HG02798 (cell line): Measurements from ENCODE around the gene SLC26A1.

Experiments used
- ATAC-seq: cut with Tn5 transposase; IDR thresholded peaks from one replicate; pipeline ENCODE4 v1.9.1; 2021; ENCODE audit warnings: mild to moderate bottlenecking; ENCODE audit not compliant: unreplicated experiment, poor library complexity

SLC26A1 gene

GRCh38 chr4:993111-994029 lies at the start of gene SLC26A1:
TSS of gene SLC26A1 (minus strand) at chr4:993404. CDS start at chr4:991703, 1,701 bp downstream.
- ATAC-seq, result no peak

- no peak for ATAC-seq
These were observed 49.3 kb upstream of the SLC26A1 start for GRCh38 chr4:1042352-1043055.

- no peak for ATAC-seq
These were observed 48.7 kb upstream of the SLC26A1 start for GRCh38 chr4:1041936-1042330.

GRCh38 chr4:1041147-1041935 lies 48.1 kb upstream of the SLC26A1 start:
- ATAC-seq, result no peak

- ATAC-seq, result no peak
These were observed 47.3 kb upstream of the SLC26A1 start for GRCh38 chr4:1040344-1041146.

GRCh38 chr4:1039493-1040343 lies 46.5 kb upstream of the SLC26A1 start:
- no peak for ATAC-seq

GRCh38 chr4:1038948-1039492 lies 45.8 kb upstream of the SLC26A1 start:
- ATAC-seq, result no peak

GRCh38 chr4:1036976-1037810 lies 44.0 kb upstream of the SLC26A1 start:
- no peak for ATAC-seq

GRCh38 chr4:1036095-1036494 lies 42.9 kb upstream of the SLC26A1 start:
- ATAC-seq, result no peak

GRCh38 chr4:1035510-1035909 lies 42.3 kb upstream of the SLC26A1 start:
- no peak for ATAC-seq

- no peak for ATAC-seq
These were observed 40.8 kb upstream of the SLC26A1 start for GRCh38 chr4:1033840-1034551.

GRCh38 chr4:1032861-1033260 lies 39.7 kb upstream of the SLC26A1 start:
- no peak for ATAC-seq

- ATAC-seq, result no peak
These were observed 39.0 kb upstream of the SLC26A1 start for GRCh38 chr4:1031956-1032795.

GRCh38 chr4:1031346-1031745 lies 38.1 kb upstream of the SLC26A1 start:
- ATAC-seq, result no peak

GRCh38 chr4:1030559-1030958 lies 37.4 kb upstream of the SLC26A1 start:
- no peak for ATAC-seq

- no peak for ATAC-seq
These were observed 36.8 kb upstream of the SLC26A1 start for GRCh38 chr4:1030031-1030430.
